ENCODE results near the gene FBLN2. TPM values are rescaled to one million over a fixed set of nuclear protein-coding genes. Genes with fewer than 3 reads are reported as not detected.
"Not testable (repeated sequence)": the region's sequence is repeated elsewhere in the genome, so short reads cannot be mapped to it uniquely, and the experiment has no call there.

The FBLN2 gene
- total RNA-seq (2014; rRNA removed) (0.11 and 2.1 TPM in 2 replicates), Bru-seq, nascent RNA (percentile 16 among the genes with signal in this experiment), BruChase-seq, experiment 1, labeled RNA remaining after a 6-hour chase (percentile 19 among the genes with signal in this experiment), BruChase-seq, experiment 2, labeled RNA remaining after a 2-hour chase (percentile 21 among the genes with signal in this experiment)
- long read RNA-seq, partial matches to known transcripts, result 0 of 1 reads
- long read RNA-seq, other reads (novel, unspliced or antisense), result 1 of 1 reads

- Histone ChIP-seq H3K9me3 (ENCODE audit: low read length) (no peaks in the 10 kb centered on the region), H3F3A (ENCODE audit: low read length, unreplicated experiment) (no peaks in the 10 kb centered on the region), H3K4me3 (ENCODE audit: low read length) (no peak within 1 kb of the TSS), H3K79me2 (ENCODE audit: low read length) (no peaks in the 10 kb centered on the region), H3K9ac (ENCODE audit: low read length) (no peak within 1 kb of the TSS), H3K36me3 (ENCODE audit: low read depth, low read length) (no peaks in the 10 kb centered on the region), H3K4me2 (ENCODE audit: low read length) (no peak within 1 kb of the TSS), H3K27me3 (ENCODE audit: low read length) (no peaks in the 10 kb centered on the region), H3K9me2 (replicated peaks; ENCODE audit: low read length) (no peaks in the 10 kb centered on the region), H4K20me1 (ENCODE audit: low read length) (no peaks in the 10 kb centered on the region), H3K4me1 (ENCODE audit: insufficient read depth, low read length) (no peaks in the 10 kb centered on the region), H2AFZ (ENCODE audit: low read length) (no peak within 1 kb of the TSS), H3K27ac (ENCODE audit: low read length) (no peak within 1 kb of the TSS)
- no TSS peak for BruUV-seq (replicated peaks)
- ChIA-PET POLR2A (ENCODE audit: unreplicated experiment) (no interaction called here), CTCF (no interaction called here)
- DNase-seq (no peak), ATAC-seq (peak; percentile 21; the same call in 1 of the 2 replicates)
- intact Hi-C loops (cut with micrococcal nuclease), result no loop called here
- TF ChIP-seq EZH2phosphoT487 (IDR thresholded peaks at IDR 0.05; ENCODE audit: borderline replicate concordance, low read length) (no peak), EZH2 (IDR thresholded peaks at IDR 0.05; ENCODE audit: low read length, unreplicated experiment) (no peak), CTCF (conservative IDR thresholded peaks at IDR 0.05; ENCODE audit: low read depth, low read length) (no peak)
These were observed at the start of gene FBLN2 for GRCh38 chr3:13548696-13549622. FBLN2 (plus strand) TSS chr3:13549125; CDS start chr3:13570356, 21,231 bp downstream.

- H3K4me1 ChIP-seq (ENCODE audit: insufficient read depth, low read length), result peaks cover 18% of the 10 kb centered on the region
- intact Hi-C loops (cut with micrococcal nuclease); ATAC-seq; H3K4me3 ChIP-seq (ENCODE audit: low read length); H3F3A ChIP-seq (ENCODE audit: low read length, unreplicated experiment); H4K20me1 ChIP-seq (ENCODE audit: low read length); H3K27me3 ChIP-seq (ENCODE audit: low read length); H3K9me3 ChIP-seq (ENCODE audit: low read length); H3K36me3 ChIP-seq (ENCODE audit: low read depth, low read length); H3K9ac ChIP-seq (ENCODE audit: low read length); H2AFZ ChIP-seq (ENCODE audit: low read length); H3K79me2 ChIP-seq (ENCODE audit: low read length); DNase-seq; H3K9me2 ChIP-seq (replicated peaks; ENCODE audit: low read length); H3K4me2 ChIP-seq (ENCODE audit: low read length); H3K27ac ChIP-seq (ENCODE audit: low read length); CTCF ChIA-PET; BruUV-seq (replicated peaks): not testable (repeated sequence)
- POLR2A ChIA-PET (ENCODE audit: unreplicated experiment), result interaction anchor here (0.6 kb wide), 1 partner anchor 147 kb away, joined by 12 read pairs; no protein-coding TSS in a partner anchor
These were observed 49.7 kb upstream of the FBLN2 start for GRCh38 chr3:13499246-13499645.

- BruUV-seq (replicated peaks), result no TSS peak
- Histone ChIP-seq H3K27me3 (ENCODE audit: low read length) (no peaks in the 10 kb centered on the region), H3K79me2 (ENCODE audit: low read length) (no peaks in the 10 kb centered on the region), H3K9me3 (ENCODE audit: low read length) (no peaks in the 10 kb centered on the region), H3K4me2 (ENCODE audit: low read length) (no peak overlapping the region), H3K4me1 (ENCODE audit: insufficient read depth, low read length) (peaks cover 28% of the 10 kb centered on the region), H3K9ac (ENCODE audit: low read length) (no peak overlapping the region), H3K9me2 (replicated peaks; ENCODE audit: low read length) (no peaks in the 10 kb centered on the region), H3K4me3 (ENCODE audit: low read length) (no peak overlapping the region), H3F3A (ENCODE audit: low read length, unreplicated experiment) (no peaks in the 10 kb centered on the region), H4K20me1 (ENCODE audit: low read length) (no peaks in the 10 kb centered on the region), H2AFZ (ENCODE audit: low read length) (no peak overlapping the region), H3K36me3 (ENCODE audit: low read depth, low read length) (no peaks in the 10 kb centered on the region), H3K27ac (ENCODE audit: low read length) (no peak overlapping the region)
- ChIA-PET CTCF (interaction anchor here (0.6 kb wide), 2 partner anchors 247 to 1410 kb away, joined by 3 read pairs; no protein-coding TSS in a partner anchor), POLR2A (ENCODE audit: unreplicated experiment) (no interaction called here)
- no peak for TF ChIP-seq EZH2 (IDR thresholded peaks at IDR 0.05; ENCODE audit: low read length, unreplicated experiment)
- no peak for TF ChIP-seq EZH2phosphoT487 (IDR thresholded peaks at IDR 0.05; ENCODE audit: borderline replicate concordance, low read length)
- TF ChIP-seq CTCF (conservative IDR thresholded peaks at IDR 0.05; ENCODE audit: low read depth, low read length), result peak; percentile 80
- no peak for ATAC-seq
- peak; percentile 39 for DNase-seq
- intact Hi-C loops (cut with micrococcal nuclease), result no loop called here
These were observed 48.6 kb upstream of the FBLN2 start for GRCh38 chr3:13500133-13500885.

Measured in PC-3 (cell line).